ENCODE measurements around the gene ZNF304.

Gene ZNF304

GRCh38 chr19:57314146-57314545 lies 36.9 kb upstream of the ZNF304 start:
- no peak overlapping the region for H3K4me3 ChIP-seq (ENCODE audit: low read length)
- DNase-seq (ENCODE audit: low read depth): no peak
- TF ChIP-seq CTCF (conservative IDR thresholded peaks at IDR 0.05; ENCODE audit: low read length): no peak

DNA sequence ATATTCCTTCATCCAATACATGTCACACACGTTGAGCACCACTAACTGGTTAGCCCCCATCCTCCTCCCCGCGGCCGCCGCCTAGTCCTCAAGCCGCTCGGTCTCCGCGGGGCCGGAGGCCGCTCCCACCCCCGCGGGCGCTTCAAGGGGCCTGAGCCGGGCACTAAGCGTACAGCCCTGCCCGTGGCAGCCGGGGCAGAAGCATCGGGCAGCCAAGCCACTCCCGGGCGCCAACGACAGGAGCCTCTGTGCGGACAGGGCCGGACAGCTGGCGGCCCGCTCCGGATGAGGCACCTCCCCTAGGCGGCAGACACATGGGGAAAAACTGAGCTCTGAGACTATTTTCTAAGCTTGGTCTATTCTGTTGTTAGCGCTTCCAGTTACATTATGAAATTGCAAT lies 33.6 kb upstream of the ZNF304 start:
- H3K4me3 ChIP-seq (ENCODE audit: low read length): no peak overlapping the region
- TF ChIP-seq CTCF (conservative IDR thresholded peaks at IDR 0.05; ENCODE audit: low read length): no peak
- no peak for DNase-seq (ENCODE audit: low read depth)

GRCh38 chr19:57319869-57320179 lies 31.2 kb upstream of the ZNF304 start:
- peak overlapping the region; percentile 87 for H3K4me3 ChIP-seq (ENCODE audit: low read length)
- TF ChIP-seq CTCF (conservative IDR thresholded peaks at IDR 0.05; ENCODE audit: low read length): no peak
- no peak for DNase-seq (ENCODE audit: low read depth)

GRCh38 chr19:57320180-57321084 lies 30.6 kb upstream of the ZNF304 start, which contains the start of gene ZNF543:
ZNF543 (plus strand) TSS chr19:57320472; CDS start chr19:57320854, 382 bp downstream.
- peak; percentile 94 for DNase-seq (ENCODE audit: low read depth)
- H3K4me3 ChIP-seq (ENCODE audit: low read length): peak within 1 kb of the TSS; percentile 87
- TF ChIP-seq CTCF (conservative IDR thresholded peaks at IDR 0.05; ENCODE audit: low read length): peak; percentile 22; the same call in 1 of the 2 replicates

DNA sequence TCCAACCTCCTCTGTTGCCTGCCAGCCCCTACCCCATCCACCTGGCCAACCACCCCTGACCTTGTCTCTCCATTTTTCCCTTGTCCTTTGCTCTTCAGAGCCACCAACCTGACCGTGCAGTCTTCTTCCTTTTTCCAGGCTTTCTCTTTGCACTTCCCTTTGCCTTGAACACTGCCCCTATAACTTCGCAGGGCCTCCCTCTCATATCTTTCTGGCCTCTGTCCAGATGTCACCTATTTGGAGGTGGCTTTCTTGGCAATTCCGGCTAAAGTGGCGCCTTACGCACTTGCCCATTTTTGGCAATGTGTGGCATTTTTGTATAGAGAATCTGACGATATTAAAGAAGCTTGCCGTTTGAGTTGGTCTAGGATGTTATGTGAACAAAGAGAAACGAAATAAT lies 30.0 kb upstream of the ZNF304 start:
- no peak for TF ChIP-seq CTCF (conservative IDR thresholded peaks at IDR 0.05; ENCODE audit: low read length)
- DNase-seq (ENCODE audit: low read depth): no peak
- H3K4me3 ChIP-seq (ENCODE audit: low read length): peak overlapping the region; percentile 87

DNA sequence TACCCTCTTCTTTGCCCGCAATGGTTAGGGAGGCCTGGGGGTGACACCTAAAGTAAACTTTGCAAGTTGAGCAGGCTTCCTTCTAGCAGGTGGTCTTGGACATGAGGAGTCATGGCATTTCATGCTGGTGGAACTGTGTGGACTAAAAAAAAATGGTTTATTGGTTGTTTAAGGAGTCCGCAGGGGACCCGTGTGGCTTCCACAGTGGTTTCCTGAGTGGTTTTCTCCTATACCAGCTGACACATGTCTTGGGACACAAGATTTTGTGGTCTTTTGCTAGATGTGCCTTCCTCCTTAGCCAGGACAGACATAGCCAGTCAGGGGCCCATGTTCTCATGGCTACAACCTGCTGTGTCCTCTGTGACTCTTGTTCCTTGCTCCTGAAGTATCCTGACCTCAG lies 29.3 kb upstream of the ZNF304 start:
- peak overlapping the region; percentile 87 for H3K4me3 ChIP-seq (ENCODE audit: low read length)
- no peak for DNase-seq (ENCODE audit: low read depth)
- no peak for TF ChIP-seq CTCF (conservative IDR thresholded peaks at IDR 0.05; ENCODE audit: low read length)

DNA sequence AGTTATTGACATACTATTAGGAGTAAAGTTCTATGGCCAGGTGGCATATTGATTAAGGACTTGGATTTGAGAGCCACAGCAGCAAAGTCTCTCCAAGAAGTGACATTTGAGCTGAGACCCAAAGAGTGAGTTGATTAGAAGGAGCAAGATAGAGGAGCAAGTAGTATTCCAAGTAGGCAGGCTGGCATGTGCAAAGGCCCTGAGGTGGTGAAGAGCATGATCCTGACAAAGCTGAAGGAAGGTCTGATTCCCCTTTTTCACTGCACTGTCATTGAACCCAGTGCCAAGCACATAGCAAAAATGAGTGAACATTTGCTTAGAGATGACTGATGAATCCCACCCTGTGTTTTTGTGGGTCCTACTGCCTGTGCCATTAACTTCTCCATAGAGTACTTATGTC lies 26.1 kb upstream of the ZNF304 start:
- TF ChIP-seq CTCF (conservative IDR thresholded peaks at IDR 0.05; ENCODE audit: low read length): no peak
- no peak for DNase-seq (ENCODE audit: low read depth)
- H3K4me3 ChIP-seq (ENCODE audit: low read length): no peak overlapping the region

All from AG10803 (cell line).